DND-41 (cell line): ENCODE measurements around the gene TMEFF2.

ENCODE experiments used
- ATAC-seq: fragments of 200-7000 bp; cut with Tn5 transposase; 3 replicates; pipeline ENCODE4 v1.9.1; 2021; ENCODE audit warnings: low read depth; ENCODE audit not compliant: insufficient read depth
- DNase-seq: peaks from one replicate; pipeline ENCODE4 v3.0.0-alpha.2; 2020
- H2AFZ ChIP-seq: 2 replicates; pipeline ENCODE4 v1.6.0; 2012; ENCODE audit warnings: low read depth, low read length
- H3K27ac ChIP-seq: 2 replicates; pipeline ENCODE4 v1.5.1; 2012; ENCODE audit warnings: low read length, inconsistent platforms
- H3K27me3 ChIP-seq: fragments of 200-600 bp; sonication (generic); 2 replicates; pipeline ENCODE4 v1.6.0; 2012; ENCODE audit warnings: low read length, mild to moderate bottlenecking, inconsistent platforms; ENCODE audit not compliant: insufficient read depth, poor library complexity
- H3K36me3 ChIP-seq: 2 replicates; pipeline ENCODE4 v1.5.1; 2012; ENCODE audit warnings: low read length, inconsistent platforms; ENCODE audit not compliant: insufficient read depth
- H3K4me1 ChIP-seq: 2 replicates; pipeline ENCODE4 v1.5.1; 2012; ENCODE audit warnings: mild to moderate bottlenecking, low read length; ENCODE audit not compliant: insufficient read depth
- H3K4me2 ChIP-seq: 2 replicates; pipeline ENCODE4 v1.6.0; 2012; ENCODE audit warnings: mild to moderate bottlenecking, moderate library complexity, low read length, inconsistent platforms; ENCODE audit not compliant: insufficient read depth
- H3K4me3 ChIP-seq, 2 experiments: fragments of 200-600 bp in 1 of 2; shearing (Covaris generic) in 1 of 2; 2 replicates each; pipeline ENCODE4 v1.5.1; 2012 to 2016; ENCODE audit warnings: inconsistent platforms in 2 of 2, low read length in 2 of 2, mild to moderate bottlenecking in 2 of 2, low read depth in 1 of 2, moderate library complexity in 1 of 2
- H3K79me2 ChIP-seq: 2 replicates; pipeline ENCODE4 v1.6.0; 2012; ENCODE audit warnings: low read length, inconsistent platforms; ENCODE audit not compliant: insufficient read depth
- H3K9ac ChIP-seq: 2 replicates; pipeline ENCODE4 v1.6.0; 2012; ENCODE audit warnings: low read depth, mild to moderate bottlenecking, inconsistent platforms, low read length, moderate library complexity
- H3K9me3 ChIP-seq: 2 replicates; pipeline ENCODE4 v1.5.1; 2012; ENCODE audit warnings: low read length, moderate library complexity, mild to moderate bottlenecking, inconsistent platforms; ENCODE audit not compliant: insufficient read depth, severe bottlenecking
- H4K20me1 ChIP-seq: 2 replicates; pipeline ENCODE4 v1.6.0; 2012; ENCODE audit warnings: low read length; ENCODE audit not compliant: insufficient read depth
- EZH2 ChIP-seq: IDR thresholded peaks from 3 replicates; pipeline ENCODE4 v1.6.1; 2012; ENCODE audit warnings: borderline replicate concordance, low read depth, mild to moderate bottlenecking, moderate library complexity, low read length, inconsistent platforms; ENCODE audit not compliant: severe bottlenecking
- TF ChIP-seq, protein P1 (sequence below): IDR thresholded peaks from 2 replicates; pipeline ENCODE4 v1.5.1; 2012; ENCODE audit warnings: borderline replicate concordance, low read length, moderate library complexity, mild to moderate bottlenecking; ENCODE audit not compliant: poor library complexity, severe bottlenecking; ENCODE audit errors: extremely low read depth

The TMEFF2 gene

DNA sequence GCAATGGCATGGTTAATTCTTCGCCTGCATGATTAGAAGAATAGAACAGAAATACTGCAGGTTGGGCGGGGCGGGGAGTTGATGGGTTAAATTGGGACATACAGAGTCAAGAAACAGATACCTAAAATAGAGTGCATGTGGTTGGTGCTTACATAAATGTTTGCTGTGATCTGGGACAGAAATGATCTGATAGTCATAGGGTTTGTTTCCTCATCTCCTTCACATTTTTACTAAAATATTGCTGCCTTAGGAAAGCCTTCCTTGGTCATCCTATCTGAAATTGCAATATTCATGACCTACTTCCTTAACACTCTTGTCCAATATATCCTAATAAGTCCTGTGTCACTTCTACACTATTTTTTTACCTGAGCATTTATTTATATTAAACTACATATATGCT is 163.9 kb downstream of the TMEFF2 start:
- ATAC-seq (no peak), DNase-seq (no peak)
- Histone ChIP-seq H3K27ac (no peak overlapping the region), H3K9me3 (no peaks in the 10 kb centered on the region), H3K4me3 (no peak overlapping the region), H3K27me3 (peaks cover 3% of the 10 kb centered on the region), H3K9ac (no peak overlapping the region), H3K79me2 (no peaks in the 10 kb centered on the region), H3K4me2 (no peak overlapping the region), H4K20me1 (no peaks in the 10 kb centered on the region), H3K36me3 (no peaks in the 10 kb centered on the region), H2AFZ (no peak overlapping the region), H3K4me1 (no peaks in the 10 kb centered on the region)
- TF ChIP-seq EZH2: no peak
- TF ChIP-seq, protein P1, sequence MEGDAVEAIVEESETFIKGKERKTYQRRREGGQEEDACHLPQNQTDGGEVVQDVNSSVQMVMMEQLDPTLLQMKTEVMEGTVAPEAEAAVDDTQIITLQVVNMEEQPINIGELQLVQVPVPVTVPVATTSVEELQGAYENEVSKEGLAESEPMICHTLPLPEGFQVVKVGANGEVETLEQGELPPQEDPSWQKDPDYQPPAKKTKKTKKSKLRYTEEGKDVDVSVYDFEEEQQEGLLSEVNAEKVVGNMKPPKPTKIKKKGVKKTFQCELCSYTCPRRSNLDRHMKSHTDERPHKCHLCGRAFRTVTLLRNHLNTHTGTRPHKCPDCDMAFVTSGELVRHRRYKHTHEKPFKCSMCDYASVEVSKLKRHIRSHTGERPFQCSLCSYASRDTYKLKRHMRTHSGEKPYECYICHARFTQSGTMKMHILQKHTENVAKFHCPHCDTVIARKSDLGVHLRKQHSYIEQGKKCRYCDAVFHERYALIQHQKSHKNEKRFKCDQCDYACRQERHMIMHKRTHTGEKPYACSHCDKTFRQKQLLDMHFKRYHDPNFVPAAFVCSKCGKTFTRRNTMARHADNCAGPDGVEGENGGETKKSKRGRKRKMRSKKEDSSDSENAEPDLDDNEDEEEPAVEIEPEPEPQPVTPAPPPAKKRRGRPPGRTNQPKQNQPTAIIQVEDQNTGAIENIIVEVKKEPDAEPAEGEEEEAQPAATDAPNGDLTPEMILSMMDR: no peak

DNA sequence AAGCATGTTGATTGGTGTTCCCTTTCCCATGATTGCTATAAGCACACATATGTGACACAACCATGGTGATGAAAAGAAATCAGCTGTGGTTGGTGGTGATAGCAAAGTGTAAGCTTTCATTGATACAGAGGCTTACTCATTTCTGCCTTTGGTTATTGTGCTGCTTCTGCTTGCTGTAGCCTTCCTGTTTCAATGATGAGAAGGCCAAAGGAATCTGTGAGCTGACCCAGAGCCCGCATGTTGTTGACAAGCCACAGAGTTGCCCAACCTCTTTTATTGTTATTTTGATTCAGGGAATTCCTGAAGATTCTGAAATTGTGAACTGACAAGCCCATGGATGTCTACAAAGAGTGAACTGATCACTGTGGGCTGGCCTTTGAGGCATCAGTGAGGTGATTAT is 164.4 kb downstream of the TMEFF2 start:
- Histone ChIP-seq H3K79me2 (no peaks in the 10 kb centered on the region), H3K27me3 (peaks cover 3% of the 10 kb centered on the region), H3K27ac (no peak overlapping the region), H2AFZ (no peak overlapping the region), H3K4me3 (no peak overlapping the region), H4K20me1 (no peaks in the 10 kb centered on the region), H3K4me1 (no peaks in the 10 kb centered on the region), H3K9me3 (no peaks in the 10 kb centered on the region), H3K4me2 (no peak overlapping the region), H3K36me3 (no peaks in the 10 kb centered on the region), H3K9ac (no peak overlapping the region)
- ATAC-seq (no peak), DNase-seq (no peak)
- TF ChIP-seq, protein P1: no peak

DNA sequence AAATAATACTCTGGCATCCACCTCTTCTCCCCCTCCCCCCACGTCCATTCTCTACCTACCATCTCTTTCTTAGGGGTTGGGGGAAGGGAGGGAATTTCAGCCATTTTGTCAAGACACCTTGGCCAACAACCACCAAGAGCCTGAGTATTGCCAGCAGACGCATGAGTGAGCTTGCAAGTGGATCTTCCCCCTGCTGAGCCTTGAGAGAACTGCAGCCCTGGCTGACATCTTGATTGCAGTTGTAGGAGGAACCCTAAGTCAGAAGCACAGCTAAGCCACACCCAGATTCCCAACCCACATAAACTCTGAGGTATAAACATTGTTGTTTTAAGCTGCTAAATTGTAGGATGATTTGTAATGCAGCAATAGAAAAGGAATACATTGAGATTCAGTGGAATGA is 165.6 kb downstream of the TMEFF2 start:
- Histone ChIP-seq H3K36me3 (no peaks in the 10 kb centered on the region), H3K27ac (no peak overlapping the region), H3K4me1 (no peaks in the 10 kb centered on the region), H3K9me3 (no peaks in the 10 kb centered on the region), H2AFZ (no peak overlapping the region), H3K9ac (no peak overlapping the region), H3K79me2 (no peaks in the 10 kb centered on the region), H3K4me3 (no peak overlapping the region), H3K4me2 (no peak overlapping the region), H3K27me3 (no peaks in the 10 kb centered on the region), H4K20me1 (no peaks in the 10 kb centered on the region)
- no peak for ATAC-seq
- peak; percentile 12 for DNase-seq
- TF ChIP-seq, protein P1: peak; percentile 40
- no peak for TF ChIP-seq EZH2

DNA sequence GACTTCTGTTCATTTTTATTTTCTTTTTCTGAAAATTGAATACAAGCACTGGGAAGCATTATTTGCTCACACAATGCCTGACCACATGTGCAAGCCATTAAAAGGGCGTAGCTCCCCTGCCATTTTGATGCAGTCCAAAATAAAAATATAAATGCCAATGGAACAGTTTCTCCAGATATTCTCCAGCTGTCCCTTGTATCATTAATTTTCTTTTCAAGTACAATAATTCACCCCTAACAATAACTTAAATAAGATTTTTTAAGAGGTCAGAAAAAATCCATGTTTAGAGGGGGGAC is 168.0 kb downstream of the TMEFF2 start:
- Histone ChIP-seq H4K20me1 (no peaks in the 10 kb centered on the region), H3K27me3 (no peaks in the 10 kb centered on the region), H3K9ac (no peak overlapping the region), H2AFZ (no peak overlapping the region), H3K4me1 (no peaks in the 10 kb centered on the region), H3K4me3 (no peak overlapping the region), H3K9me3 (no peaks in the 10 kb centered on the region), H3K79me2 (no peaks in the 10 kb centered on the region), H3K4me2 (no peak overlapping the region), H3K36me3 (no peaks in the 10 kb centered on the region), H3K27ac (no peak overlapping the region)
- no peak for ATAC-seq
- DNase-seq: no peak
- no peak for TF ChIP-seq EZH2
- TF ChIP-seq, protein P1: no peak
